HG03439 (cell line): Measurements from ENCODE around the gene HRG.
"Not testable (repeated sequence)": the region's sequence is repeated elsewhere in the genome, so short reads cannot be mapped to it uniquely, and the experiment has no call there.

Experiments
- ATAC-seq: cut with Tn5 transposase; IDR thresholded peaks from one replicate; pipeline ENCODE4 v1.9.1; 2021; ENCODE audit warnings: mild to moderate bottlenecking, moderate library complexity; ENCODE audit not compliant: unreplicated experiment

The HRG gene

DNA sequence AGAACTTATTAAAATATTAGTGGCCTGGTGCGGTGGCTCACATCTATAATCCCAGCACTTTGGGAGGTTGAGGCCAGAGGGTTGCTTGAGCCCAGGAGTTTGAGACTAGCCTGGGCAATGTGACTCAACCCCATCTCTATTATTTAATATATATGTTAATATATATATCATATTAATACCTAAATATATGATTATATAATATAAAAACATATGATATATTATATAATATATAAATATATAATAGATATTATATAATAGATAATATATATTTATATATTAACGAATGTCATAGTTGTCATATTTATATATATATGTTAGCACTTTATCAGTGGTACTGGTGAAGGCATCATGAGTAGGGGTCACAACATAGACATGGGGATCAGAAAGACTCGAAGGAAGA, 5.2 kb downstream of the HRG start:
- ATAC-seq = no peak

DNA sequence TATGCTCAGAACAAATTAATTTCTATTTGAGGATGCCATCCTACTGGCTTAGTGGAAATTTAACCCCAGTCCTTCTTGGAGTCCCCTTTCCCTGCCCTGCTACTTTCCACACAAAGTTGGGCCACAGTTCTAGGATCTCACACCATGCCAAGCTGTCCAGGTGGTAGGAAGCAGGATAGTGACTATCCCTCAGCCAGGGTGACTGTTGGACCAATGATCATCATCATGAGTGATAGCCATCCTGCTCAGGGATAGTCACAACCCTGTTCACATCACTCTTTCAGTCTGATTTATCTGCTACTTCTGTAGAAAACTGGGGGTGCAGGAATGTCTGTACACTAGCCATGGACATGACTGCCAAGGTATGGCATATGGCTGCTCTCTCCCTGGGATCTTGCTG, 12.8 kb downstream of the HRG start:
- no peak for ATAC-seq

DNA sequence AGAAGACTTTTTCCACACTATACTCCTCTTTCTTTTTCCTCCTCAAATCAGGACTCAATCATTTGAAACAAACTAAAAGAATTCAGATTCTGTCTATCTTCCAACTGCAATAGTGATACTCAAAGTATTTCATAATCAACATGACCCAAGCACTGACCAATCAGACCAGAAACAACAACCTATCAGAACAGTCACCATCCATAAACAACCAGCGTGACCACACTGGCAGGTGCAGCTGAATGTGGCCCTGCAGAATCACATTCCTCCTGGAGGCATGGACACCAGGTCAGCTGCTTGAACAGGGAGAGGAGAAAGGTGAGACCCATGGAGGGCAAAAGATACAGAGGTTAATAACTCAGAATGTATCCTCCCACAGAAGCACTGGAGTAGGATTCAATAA, 13.3 kb downstream of the HRG start:
- ATAC-seq = no peak

DNA sequence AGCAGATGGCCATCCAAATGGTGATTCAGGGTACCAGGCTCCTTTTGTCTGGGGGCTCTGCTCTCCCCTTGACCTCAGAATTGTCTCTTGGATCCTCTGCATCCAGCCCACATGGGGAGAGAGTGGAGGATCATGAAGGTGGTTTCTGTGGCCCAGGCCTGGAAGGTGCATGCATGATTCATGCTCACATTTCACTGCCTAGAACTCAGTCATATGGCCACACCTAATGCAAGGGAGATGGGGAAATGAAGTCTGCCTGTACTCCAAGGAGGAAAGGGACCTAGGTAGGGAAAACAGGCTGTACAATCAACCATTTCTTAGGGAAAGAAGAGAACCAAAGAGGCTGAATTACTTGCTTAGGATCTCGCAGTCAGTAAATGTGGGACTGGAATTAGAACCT, 15.1 kb downstream of the HRG start:
- no peak for ATAC-seq

DNA sequence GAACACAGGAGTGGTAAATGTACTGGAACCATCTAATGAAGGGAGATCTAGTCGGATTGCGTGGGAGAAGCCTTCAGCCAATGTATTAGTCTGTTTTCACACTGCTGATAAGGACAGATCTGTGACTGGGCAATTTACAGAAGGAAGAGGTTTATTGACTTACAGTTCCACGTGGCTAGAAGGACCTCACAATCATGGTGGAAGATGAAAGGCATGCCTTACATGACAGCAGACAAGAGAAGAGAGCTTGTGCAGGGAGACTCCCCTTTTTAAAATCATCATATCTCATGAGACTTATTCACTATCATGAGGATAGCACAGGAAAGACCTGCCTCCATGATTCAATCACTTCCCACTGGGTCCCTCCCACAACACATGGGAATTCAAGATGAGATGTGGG, 17.0 kb downstream of the HRG start:
- no peak for ATAC-seq

DNA sequence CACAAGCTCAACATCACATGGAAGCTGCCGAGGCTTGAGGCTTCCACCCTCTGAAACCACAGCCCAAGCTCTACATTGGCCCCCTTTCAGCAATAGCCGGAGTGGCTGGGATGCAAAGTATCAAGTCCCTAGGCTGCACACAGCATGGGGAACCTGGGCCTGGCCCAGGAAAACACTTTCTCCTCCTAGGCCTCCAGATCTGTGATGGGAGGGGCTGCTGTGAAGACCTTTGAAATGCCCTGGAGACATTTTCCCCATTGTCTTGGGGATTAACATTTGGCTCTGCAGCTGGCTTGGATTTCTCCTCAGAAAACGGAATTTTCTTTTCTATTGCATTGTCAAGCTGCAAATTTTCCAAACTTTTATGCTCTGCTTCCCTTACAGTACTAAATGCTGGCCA, 18.2 kb downstream of the HRG start:
- no peak for ATAC-seq

DNA sequence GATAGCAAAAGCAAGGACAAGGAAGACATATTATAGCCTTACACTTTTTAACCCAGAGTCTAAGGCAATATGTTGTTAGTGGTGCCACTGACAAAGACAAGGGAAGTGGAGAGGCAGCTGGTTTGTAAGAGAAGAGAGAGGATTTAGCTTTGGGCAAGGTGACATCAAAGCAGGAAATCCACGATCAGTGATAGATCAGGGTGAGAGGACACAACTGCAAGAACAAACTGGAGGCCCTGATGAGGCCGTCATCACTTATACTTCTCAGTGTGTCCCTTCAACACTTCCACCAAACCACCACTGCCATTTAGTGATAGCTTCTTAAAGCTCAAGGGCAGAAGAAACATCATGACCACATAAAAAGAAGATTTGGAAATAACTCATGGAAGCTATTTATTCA, 20.7 kb downstream of the HRG start:
- ATAC-seq = not testable (repeated sequence)

DNA sequence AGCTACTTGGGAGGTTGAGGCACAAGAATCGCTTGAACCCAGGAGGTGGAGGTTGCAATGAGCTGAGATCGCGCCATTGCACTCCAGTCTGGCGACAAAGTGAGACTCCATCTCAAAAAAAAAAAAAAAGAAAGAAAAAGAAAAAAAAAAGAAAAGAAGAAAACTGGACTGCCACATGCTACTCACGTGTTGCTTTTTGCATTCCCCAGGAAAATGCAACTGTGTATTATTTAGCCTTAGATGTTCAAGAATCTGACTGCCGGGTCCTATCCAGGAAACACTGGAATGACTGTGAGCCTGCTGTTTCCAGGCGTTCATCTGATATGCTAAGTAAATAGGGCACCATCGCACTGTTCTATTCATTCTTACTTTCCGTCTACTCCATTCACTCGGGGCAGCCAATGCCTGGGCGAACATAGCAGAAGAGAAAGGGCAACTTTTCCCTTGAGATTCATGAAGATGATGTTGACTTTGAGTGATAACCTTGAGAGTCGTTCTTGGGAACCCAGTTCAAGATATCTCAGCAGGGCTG, 21.4 kb downstream of the HRG start:
- ATAC-seq = no peak

DNA sequence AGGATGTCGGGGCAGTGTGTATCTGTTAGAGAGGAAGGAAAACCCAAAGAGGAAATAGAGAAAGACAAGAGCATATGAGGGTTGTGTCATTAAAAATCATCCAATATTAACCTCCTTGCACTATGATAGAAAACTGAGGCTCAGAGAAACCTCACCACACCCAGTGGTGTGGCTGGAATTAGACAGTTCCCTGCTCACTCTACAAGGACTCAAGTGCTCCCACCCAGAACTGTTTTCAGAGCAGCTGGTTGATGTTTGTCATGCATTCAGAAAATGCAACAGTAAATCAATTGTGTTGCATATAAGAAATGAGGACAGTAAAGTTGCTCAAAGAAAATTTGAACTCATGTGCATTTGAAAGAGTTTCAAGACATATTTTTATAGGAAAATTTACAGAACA, 24.5 kb downstream of the HRG start:
- not testable (repeated sequence) for ATAC-seq

DNA sequence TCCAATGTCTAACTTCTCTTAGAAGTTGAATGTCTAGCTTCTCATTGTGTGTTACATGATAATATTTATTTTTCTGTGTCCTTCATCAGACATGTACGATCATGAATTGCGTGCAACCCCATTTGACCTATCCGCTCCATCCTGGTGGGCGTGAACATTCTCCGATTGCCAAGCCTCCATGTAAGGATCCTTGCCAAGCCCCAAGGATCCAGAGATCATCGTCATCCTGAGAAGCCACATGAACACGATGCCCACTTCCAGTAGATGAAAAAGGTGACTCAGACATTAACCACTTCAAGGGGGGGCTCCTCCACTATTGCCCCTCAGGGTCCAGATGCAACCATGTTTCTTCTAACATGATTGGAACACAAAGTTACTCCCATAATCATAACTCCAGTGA, 25.9 kb downstream of the HRG start:
- ATAC-seq = no peak

DNA sequence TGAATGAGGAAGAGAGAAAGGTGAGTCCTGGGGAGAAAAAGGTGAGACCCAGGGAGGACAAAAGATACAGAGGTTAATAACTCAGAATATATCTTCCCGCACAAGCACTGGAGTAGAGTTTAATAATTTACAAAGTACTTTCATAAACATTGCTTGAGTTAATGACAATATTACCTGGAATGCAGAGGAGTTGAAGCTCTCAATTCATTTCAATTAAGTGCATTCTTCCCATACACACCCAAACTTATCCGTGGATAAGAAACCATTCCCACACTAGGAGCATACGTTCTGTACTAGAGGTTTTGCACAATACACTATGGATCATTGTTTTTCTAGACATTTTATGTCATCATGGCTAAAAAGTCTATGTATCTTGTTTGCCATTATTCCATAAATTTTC, 28.0 kb downstream of the HRG start:
- no peak for ATAC-seq

DNA sequence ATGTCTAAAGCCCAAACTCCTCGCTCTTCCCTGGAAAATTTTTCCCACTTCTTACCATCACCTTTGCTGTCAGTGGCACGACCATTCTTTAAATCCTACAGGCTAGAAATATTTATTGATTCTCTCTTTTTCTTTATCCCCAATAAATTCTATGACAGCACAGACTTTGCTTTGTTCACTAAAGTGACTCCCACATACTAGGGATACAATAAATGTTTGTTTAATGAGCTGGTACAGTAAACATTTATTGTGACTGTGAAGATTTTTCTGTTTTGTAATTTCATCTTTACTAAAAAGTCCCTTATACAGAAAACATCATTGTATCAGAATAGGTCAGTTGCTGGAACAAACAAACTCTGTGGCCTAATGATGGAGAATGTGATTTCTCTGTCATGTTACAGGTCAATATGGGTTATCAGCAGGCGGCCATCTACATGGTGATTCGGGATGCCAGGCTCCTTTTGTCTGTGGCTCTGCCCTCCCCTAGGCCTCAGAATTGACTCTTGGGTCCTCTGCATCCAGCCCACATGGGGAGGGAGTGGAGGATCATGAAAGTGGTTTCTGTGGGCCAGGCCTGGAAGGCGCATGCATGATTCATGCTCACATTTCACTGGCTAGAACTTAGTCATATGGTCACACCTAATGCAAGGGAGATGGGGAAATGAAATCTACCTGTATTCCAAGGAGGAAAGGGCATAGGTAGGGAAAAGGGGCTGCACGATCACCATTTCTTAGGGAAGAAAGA, 28.6 kb downstream of the HRG start:
- ATAC-seq = no peak

DNA sequence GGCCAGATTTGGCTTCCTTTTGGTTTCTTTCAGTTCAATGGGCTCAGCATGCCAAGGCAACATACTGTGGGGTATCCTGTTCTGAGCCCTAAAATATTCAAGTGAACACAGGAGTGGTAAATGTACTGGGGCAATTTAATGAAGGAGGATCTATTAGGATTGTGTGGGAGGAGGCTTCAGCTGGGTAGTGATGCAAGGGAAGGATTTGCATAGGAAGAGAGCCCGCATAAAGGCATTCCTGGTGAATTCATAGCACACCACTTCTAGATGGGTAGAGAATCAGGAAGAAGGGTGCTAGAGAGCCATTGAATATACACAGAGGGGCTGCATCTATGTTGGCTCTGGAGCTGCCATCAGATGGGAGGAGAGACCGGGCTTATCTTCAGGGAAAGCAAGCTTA, 30.7 kb downstream of the HRG start:
- no peak for ATAC-seq

DNA sequence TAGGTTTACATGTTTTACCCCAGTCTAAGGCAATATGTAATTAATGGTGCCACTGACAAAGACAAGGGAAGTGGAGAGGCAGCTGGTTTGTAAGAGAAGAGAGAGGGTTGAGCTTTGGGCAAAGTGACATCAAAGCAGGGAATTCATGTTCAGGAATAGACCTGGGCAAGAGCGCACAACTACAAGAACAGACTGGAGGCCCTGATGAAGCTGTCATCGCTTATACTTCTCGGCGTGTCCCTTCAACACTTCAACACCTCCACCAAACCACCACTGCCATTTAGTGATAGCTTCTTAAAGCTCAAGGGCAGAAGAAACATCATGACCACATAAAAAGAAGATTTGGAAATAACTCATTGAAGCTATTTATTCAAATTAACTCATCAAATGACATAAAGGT, 31.7 kb downstream of the HRG start:
- ATAC-seq = no peak

DNA sequence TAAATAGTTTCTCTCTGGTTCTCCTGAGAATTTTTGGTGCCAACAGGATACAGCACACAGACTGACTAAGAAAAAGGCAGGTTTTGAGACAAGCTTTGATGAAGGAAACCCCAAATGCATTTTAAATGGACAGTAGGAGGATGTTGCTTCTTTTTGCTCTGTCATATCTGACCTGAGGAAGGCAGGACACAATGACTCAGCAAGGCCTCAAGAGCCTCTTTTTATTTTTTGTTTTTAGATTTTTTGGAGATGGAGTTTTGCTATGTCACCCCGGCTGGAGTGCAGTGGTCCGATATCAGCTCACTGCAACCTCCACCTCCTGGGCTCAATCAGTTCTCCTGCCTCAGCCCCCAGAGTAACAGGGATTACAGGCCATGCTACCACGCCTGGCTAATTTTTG, 34.5 kb downstream of the HRG start:
- ATAC-seq = no peak

DNA sequence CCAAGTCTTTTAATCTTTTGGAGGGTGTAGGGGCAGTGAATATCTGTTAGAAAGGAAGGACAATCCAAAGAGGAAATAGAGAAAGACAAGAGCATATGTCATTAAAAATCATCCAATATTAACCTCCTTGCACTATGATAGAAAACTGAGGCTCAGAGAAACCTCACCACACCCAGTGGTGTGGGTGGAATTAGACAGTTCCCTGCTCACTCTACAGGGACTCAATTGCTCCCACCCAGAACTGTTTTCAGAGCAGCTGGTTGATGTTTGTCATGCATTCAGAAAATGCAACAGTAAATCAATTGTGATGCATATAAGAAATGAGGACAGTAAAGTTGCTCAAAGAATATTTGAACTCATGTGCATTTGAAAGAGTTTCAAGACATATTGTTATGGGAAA, 36.6 kb downstream of the HRG start:
- not testable (repeated sequence) for ATAC-seq

DNA sequence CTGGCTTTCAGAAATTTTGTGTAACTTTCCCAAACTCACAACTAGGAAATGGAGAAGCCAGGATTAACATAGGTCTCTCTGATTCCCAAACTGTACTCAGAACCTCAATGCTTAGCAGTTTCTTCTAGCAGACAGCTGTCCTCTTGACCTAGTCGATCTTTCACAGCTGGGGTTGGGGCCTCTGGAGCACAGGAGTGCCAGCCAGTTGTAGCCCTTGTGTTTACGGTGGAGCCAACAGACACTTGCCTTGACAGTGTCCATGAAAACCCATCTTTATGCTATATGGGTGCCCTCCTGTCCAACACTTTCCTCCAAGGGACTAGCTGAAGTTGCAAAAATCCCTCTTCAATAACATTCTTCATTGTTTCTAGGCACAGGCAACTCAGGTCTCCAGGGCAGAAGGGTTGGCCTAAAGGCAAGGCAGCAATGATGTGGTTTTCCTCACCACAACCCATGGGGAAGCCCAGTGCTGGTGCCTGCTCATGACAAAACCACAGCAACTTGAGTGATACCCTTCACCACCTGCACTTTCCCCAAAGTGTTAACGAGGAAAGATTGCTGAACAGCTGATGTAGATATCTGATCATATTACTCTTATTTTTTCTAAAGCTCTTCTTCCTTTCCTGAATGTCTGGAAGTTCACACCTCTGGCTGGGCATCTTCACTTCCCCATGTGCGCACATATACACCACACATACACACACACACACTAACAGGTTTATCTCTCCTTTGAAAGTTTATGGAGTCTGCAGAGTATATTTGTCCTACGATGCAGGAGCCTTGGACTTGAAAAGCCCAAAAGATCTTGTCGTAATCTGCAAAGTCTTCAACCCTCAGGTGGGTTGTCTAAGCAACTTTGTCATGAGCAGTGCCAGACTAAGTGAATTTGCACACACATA, 40.3 kb downstream of the HRG start:
- peak; percentile 71 for ATAC-seq

DNA sequence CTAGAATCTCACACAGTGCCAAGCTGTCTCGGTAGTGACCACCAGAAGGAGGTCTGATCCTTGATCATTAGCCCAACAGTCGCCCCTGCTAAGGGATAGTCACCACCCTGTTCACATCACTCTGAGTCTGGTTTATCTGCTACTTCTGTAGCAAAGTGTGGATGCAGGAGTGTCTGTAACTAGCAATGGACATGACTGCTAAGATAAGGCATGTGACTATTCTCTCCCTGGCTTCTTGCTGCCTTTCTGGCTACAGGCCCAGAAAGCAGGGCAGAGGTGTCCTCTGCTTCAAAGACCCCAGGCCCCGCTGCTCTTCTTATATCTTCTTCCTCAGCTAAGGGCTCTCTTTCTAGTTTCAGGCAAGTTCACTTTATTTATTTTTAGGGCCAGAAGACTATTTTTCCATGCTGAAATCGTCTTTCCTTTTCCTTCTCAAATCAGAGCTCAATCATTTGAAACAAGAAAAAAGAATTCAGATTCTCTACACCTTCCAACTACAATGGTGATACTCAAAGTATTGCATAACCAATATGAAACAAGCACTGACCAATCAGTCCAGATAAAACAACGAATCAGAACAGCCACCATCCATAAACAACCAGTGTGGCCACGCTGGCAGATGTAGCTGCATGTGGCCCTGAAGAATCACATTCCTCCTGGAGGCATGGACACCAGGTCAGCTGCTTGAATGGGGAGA, 43.3 kb downstream of the HRG start:
- ATAC-seq = no peak

DNA sequence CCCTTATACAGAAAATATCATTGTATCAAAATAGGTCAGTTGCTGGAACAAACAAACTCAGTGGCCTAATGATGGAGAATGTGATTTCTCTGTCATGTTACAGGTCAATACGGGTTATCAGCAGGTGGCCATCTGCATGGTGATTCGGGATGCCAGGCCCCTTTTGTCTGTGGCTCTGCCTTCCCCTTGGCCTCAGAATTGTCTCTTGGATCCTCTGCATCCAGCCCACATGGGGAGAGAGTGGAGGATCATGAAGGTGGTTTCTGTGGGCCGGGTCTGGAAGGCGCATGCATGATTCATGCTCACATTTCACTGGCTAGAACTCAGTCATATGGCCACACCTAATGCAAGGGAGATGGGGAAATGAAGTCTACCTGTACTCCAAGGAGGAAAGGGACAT, 44.9 kb downstream of the HRG start:
- ATAC-seq = not testable (repeated sequence)

DNA sequence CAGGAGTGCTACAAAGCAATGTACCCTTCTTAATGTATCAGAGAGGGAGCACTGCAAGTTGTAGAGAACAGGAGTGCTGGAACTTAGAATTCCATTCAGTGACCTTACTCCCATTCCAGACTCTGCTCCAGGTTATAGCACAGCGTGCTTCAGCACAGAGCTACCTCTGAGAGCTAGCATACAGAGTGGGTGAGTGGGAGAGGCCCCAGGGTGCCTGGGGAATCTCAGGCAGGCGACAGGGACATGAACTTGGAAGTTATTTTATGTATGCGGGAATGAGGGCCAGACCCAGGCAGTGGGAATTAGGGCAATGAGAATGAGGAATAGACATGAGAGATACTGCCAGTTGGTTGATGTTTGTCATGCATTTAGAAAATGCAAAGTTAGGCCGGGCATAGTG, 47.7 kb downstream of the HRG start:
- no peak for ATAC-seq

DNA sequence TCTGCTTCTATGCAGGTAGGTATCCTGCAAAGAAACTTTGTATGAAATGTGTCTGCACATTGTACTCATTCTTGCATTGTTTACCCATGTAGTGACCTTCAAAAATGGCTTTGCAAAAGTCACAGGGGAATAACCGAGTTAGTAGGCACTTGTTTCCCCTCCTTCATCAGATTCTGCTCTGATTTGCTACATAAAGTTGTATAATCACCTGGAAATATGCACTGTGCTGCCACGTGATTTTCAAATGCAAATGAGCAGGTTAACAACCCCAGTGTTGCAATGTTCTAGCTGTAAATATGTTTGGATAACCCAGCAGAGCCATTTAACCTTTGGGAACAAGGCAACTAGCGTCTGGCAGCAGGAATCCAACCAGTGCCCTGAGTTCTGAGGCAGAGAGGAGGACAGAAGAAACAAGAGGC, 51.2 kb downstream of the HRG start, which contains the start of gene KNG1:
Gene KNG1, plus strand, starts transcription at position 321 of the 419 bp plus-strand sequence. CDS start 184 bp downstream, outside the sequence.
- no peak for ATAC-seq
